GM12801 (cell line): Measurements from ENCODE around the gene GPR39.

ENCODE experiments used
- CTCF ChIP-seq: IDR thresholded peaks from one replicate; pipeline ENCODE4 v1.5.1; 2011; ENCODE audit warnings: control low read depth; ENCODE audit not compliant: insufficient read length; ENCODE audit errors: extremely low read depth

GPR39 gene

DNA sequence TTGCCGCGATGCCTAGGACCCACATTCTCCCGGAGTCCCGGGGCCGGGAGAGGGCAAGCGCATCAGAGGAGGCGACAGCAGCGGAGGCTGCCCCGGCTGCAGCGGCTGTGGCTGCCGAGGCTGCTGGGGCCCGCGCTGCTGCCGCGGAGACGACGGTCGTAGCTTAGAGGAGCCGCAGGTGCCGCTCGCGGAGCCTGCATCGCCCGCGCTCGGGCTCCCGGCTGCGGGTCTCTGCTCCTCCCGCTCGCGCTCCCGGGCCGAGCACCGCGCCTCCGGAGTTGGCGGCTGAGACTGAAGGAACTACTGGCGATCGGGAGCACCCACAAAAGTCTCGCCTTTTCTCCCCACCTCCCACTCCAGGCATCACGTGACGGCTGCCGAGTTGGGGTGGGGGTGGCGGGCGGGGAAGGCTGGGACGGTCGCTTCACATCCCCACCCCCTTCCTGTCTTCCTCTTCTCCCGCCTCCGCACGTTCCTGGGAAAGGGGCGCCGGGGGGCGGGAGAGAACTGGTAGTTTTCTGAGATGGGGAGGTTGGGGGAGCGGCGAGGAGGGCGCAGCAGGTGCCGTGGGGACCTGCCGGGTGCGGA is 253.4 kb downstream of the GPR39 start, which contains the start of gene LYPD1:
Gene LYPD1 (minus strand): TSS at position 298 of the 588 bp plus-strand sequence. CDS start 273 bp downstream, at position 25.
- TF ChIP-seq CTCF, result no peak

GRCh38 chr2:132670496-132671150 is 254.0 kb downstream of the GPR39 start:
- TF ChIP-seq CTCF, result no peak

- TF ChIP-seq CTCF, result no peak
Observed at GRCh38 chr2:132671151-132671835, 254.7 kb downstream of the GPR39 start.

- TF ChIP-seq CTCF, result no peak
Observed at GRCh38 chr2:132676999-132677398, 260.4 kb downstream of the GPR39 start.

GRCh38 chr2:132677661-132678060 is 261.1 kb downstream of the GPR39 start:
- no peak for TF ChIP-seq CTCF

- no peak for TF ChIP-seq CTCF
Observed at GRCh38 chr2:132678483-132678882, 261.9 kb downstream of the GPR39 start.

- TF ChIP-seq CTCF, result no peak
Observed at GRCh38 chr2:132680544-132680943, 263.9 kb downstream of the GPR39 start.
